Medulla oblongata (tissue), 1 donor: ENCODE measurements around the gene STK32C.
"Not testable (repeated sequence)": the region's sequence is repeated elsewhere in the genome, so short reads cannot be mapped to it uniquely, and the experiment has no call there.

Source experiments
- DNase-seq: peaks from one replicate; pipeline ENCODE4 v3.0.0-alpha.2; 2015; ENCODE audit errors: extremely low spot score

STK32C gene

DNA sequence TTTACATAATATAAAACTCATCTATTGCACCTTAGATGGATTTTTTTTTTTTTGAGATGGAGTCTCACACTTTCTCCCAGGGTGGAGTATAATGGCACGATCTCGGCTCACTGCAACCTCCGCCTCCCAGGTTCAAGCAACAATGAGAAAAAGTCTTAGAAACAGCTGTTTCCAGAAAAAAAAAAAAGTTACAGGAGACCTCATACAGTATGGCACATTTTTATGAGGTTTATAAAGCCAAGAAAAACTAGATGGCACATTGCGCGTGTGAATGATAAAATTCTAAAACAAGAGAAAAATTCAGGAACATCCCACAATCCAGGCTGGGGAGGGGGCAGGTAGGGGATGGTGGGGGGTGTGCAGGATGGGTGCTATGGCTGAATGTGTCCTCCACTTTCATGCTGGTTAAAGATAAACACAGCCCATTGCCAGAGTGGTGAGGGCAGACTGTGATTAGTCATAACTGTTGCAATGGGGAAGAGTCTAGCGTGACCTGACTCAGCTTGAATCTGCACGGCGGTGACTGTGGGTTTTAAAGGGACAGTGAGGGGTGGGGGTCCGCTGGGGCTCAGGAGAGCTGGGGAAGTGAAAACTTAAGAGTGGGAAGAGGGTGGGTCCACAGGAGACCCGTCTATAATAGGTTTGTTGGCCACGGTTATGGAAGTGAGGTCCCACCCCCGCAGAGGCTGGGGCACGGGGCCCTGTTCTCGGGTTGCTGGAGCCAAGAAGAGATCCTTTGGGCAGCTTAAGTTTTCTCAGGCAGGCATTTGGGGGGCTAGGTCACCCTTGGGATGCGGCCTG is 12.3 kb upstream of the STK32C start:
- no peak for DNase-seq

- not testable (repeated sequence) for DNase-seq
These were observed 9.7 kb upstream of the STK32C start for GRCh38 chr10:132317477-132317876.

GRCh38 chr10:132316133-132316532 is 8.4 kb upstream of the STK32C start:
- DNase-seq = no peak

GRCh38 chr10:132314881-132315280 is 7.1 kb upstream of the STK32C start:
- not testable (repeated sequence) for DNase-seq

- no peak for DNase-seq
These were observed 6.6 kb upstream of the STK32C start for GRCh38 chr10:132314336-132314735.

DNA sequence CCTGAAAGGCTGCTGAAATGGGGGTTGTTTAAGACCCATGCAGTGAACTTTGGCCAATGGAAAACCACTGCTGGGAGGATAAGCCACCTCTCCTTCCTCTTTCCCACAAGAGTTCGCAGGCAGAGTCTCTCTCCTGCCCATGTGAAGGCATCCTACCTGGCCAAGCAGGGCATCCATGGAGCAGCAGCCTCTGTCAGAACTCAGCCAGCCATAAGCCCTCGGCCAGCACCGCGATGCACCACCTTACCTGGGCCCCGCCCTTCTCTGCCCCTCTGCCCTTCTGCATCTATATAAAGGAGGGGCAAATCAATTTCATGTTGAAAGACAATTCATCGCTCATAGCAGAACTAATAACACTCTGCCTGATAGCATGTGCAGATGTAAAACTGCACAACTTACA is 6.1 kb upstream of the STK32C start:
- DNase-seq = no peak

GRCh38 chr10:132313305-132313704 is 5.6 kb upstream of the STK32C start:
- DNase-seq = no peak

- no peak for DNase-seq
These were observed 3.7 kb upstream of the STK32C start for GRCh38 chr10:132311338-132311939.

DNA sequence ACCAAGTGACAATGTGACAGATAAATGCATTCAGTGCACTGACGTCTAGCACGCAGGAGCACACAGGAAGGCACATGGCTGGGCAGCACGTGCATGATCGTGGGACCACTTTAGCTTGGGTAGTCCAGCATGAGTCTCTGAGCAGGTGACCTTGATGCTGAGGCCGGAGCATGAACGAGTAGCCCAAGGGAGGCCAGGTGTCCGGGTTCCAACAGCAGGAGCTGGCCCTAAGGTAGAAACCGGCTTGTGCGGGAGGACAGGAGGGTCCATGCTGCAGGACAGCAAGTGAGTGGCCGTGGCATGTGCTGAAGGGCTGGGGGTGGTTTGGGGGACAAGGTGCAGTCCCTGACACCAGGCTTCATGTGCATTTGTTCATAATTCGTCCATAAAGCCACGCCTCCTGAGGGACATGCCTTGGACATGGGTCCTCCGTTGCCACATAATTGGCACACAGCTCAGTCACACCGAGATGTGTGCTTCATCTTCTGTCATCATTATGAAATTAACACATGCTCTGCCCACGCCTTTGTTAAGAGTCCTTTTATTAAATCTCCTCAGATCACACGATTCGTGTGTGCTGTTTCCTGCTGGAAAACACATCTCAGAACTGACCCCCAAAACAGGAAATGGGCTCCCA is 3.1 kb upstream of the STK32C start:
- no peak for DNase-seq

GRCh38 chr10:132309879-132310591 is 2.3 kb upstream of the STK32C start:
- DNase-seq = no peak

DNA sequence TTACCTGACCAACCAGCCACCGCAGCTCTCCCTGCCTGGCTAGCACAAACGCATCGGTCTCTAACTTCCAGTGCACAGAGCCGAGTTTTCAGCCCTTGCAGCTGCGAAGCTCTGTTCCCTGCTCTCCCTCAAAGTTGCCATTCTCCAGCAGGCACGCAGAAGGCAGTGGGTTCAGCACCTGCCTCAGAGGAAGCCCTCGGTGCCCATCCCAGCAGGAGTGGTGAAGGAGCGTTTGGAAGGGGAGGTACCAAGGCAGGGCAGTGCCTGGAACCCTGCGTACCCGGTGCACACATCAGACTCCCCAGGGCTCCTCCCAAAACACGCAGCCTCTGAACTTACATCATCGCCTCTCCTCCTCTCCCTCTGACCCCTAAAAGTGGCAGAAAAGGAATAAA is 1.7 kb upstream of the STK32C start:
- DNase-seq = no peak

DNA sequence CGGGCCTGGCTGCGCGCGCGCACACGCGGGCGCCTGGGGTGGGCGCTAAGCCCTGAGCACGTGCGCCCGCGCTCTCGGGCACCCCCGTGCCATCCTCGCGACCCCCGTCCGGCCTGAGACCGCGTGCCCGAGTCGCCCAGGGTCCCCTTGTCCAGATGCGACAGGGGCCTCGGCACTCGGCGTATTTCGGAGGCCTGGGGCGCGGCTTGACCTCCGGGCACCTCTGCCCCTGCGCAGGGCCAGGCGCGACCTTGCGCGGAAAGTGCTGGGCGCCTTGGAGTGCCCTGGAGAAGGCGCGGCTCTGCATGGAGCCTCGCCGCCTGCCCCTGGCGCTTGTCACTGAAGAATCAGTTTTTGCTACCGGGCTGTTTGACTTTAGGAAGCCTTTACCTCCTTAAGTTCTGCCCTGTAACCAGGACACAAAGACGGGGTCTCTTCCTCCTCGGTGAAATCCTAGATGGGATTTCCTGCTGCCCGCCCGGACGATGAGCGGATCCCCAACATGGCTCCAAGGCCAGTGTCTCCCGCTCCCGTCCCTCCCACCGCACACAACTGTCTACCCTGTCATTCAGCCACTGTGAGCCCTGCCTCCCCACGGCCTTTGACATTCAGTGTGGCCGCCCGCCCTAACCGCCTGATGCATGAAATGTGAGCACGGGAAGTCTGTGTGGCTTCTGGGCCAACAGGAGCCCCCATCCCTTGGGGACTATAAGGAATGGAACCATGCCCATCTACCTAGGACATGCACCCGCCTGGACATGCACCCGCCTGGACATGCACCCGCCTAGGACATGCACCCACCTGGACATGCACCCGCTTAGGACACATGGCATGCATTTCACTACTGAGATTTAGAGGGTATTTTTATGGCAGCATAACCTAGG is 1.1 kb upstream of the STK32C start:
- no peak for DNase-seq

DNA sequence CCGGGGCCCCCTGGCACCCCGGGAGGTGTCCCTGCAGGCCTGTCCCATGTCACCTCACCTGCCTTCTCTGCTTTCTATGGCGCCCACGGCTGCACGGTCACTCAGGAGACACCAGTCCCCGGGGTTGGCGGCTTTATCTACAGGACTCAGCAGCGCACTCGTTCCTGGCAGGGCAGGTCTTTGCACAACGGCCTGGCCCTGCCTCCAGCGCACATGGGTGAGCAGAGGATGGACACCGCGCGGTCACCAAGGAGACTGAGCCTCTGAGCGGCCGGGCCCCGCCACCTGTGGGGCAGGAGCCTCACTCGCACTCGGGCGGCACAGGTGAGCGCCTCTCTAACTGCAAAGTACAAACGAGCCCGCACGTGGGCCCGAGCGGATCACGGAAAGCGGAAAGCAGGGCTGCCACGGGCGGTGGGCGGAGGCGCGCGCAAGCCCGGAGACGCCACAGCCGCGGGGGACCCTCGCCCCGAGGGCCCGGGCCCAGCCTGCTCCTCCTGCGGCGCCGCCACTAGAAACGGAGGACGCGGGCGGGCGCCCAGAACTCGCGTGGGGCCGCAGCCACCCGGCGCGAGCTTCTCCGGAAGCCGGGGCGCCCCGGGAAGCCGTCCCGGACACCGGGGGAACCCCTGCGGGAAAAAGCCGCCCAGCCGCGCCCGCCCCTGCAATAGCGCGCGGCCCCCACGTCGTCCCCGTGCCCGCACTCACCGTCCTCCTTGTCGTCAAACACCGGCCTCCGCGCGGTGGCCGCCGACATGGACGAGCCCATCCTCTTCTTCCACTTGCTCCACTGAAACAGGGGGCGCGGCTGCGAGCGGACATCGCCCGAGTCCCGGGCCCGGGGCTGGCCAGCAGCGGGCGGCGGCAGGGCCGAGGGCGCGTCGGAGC is 642 bp downstream of the STK32C start:
- no peak for DNase-seq

GRCh38 chr10:132306343-132306685 is 1.4 kb downstream of the STK32C start:
- DNase-seq = no peak

- DNase-seq = no peak
These were observed 2.0 kb downstream of the STK32C start for GRCh38 chr10:132305654-132306342.

DNA sequence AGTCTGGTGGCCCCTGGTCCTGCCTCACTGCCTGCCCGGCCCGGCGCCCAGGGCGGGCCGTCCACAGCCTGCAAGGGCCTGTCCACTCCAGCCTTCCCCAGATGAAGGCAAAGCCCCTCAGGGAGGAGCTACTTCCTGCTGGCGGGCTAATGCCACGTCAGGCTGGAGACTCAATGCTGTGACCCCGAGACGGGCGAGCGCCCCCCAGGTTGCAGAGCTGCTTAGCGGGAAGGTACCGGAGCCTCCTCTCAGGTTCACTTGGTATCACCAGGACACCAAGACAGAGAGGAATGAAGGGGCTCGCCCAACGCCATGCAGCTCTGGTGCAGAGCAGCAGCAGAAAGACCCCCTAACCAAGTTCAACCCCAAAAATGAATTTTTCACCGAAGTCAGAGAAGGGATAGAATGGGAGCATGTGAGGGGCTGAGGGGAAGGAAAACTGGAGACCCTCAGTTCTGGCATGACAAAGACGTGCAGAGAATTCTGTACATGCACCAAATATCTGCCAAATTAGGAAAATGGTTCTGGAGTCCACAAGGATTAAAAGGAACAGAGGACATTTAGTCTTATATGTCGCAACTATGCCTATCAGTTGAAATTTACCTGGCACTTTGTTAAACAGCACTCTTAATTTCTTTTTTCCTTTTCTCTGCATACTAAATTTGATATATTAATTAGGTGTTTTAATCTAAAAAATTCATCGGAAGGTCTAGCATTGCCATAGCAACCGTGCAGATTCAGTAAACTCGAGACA is 2.8 kb downstream of the STK32C start:
- no peak for DNase-seq

DNA sequence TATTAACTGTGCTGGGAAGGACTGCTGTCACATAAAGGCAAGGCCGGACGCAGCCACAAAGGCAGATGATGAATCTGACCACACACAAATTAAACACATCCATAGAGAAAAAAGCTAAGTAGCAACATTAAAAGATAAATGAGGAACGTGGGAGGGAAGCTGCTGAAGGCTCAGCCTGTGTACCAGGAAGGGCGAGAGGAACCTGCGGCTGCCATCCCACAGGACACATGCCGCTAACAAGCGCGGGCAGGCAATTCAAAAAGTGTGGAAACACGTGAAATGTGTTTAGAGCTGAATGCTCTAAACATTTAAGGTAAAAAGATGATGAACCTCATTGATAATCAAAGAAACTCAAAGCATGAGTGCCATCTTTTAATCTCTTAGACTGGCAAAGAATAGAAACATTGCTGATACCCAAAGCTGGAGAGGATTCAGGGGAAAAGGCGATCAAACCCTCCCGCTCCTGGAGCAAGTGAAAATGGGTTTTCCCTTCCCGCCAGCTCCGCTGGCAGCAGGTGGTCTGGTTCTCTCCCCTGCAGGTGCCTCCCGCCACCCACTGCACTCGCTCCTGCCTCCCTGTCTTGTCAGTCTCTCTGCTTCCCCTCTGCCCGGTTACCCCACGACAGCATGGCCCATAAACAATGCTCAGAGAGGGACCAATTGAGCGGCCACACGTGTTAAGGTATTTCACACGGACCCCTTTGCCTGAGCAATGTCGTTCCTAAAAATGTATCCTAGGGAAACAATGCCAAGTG is 4.2 kb downstream of the STK32C start:
- no peak for DNase-seq
